SK-N-SH (cell line): Measurements from ENCODE around the gene CRB2. TPM values are rescaled to one million over a fixed set of nuclear protein-coding genes. Genes with fewer than 3 reads are reported as not detected.

ENCODE experiments used
- CTCF ChIA-PET: fragments of 300-600, 350-600 bp; formaldehyde crosslinking; extraction: SDS; loops from one replicate; lab custom pipeline; 2021; lab: Yijun Ruan, JAX
- POLR2A ChIA-PET: fragments of 350-600 bp; sonication (Branson Sonifier 250); formaldehyde crosslinking; extraction: SDS; loops from one replicate; lab custom pipeline; 2020; ENCODE audit warnings: antibody characterized with exemption, inconsistent platforms; lab: Yijun Ruan, JAX
- DNase-seq: peaks from one replicate; pipeline ENCODE4 v3.0.0; 2012
- H2AFZ ChIP-seq: fragments of 200-600 bp; sonication (generic); 2 replicates; pipeline ENCODE4 v1.8.1; 2016; ENCODE audit warnings: antibody characterized with exemption, mild to moderate bottlenecking, low read depth
- H3F3A ChIP-seq: fragments of 200-600 bp; sonication (generic); replicated peaks from 2 replicates; pipeline ENCODE3; 2016; ENCODE audit warnings: antibody characterized with exemption, mild to moderate bottlenecking; ENCODE audit not compliant: insufficient read depth
- H3K27ac ChIP-seq, 2 experiments: fragments of 200-500 bp in 1 of 2; fragments of 200-600 bp in 1 of 2; sonication (Bioruptor generic) in 1 of 2; sonication (generic), shearing (Covaris generic) in 1 of 2; 2 replicates each; pipeline versions ENCODE4 v1.5.1 to v1.6.1; 2014 to 2016; ENCODE audit warnings: low read depth in 2 of 2, inconsistent platforms in 1 of 2, low read length in 1 of 2, mild to moderate bottlenecking in 1 of 2, mixed read lengths in 1 of 2
- H3K27me3 ChIP-seq: fragments of 200-600 bp; sonication (generic), shearing (Covaris generic); 2 replicates; pipeline ENCODE4 v1.6.1; 2016; ENCODE audit warnings: mixed run types; ENCODE audit not compliant: insufficient read depth
- H3K36me3 ChIP-seq, 2 experiments: fragments of 200-500 bp in 1 of 2; fragments of 200-600 bp in 1 of 2; sonication (Bioruptor generic) in 1 of 2; sonication (generic) in 1 of 2; replicated peaks in 1 of 2; 2 replicates each; pipeline versions ENCODE3 to v1.5.1; 2014 to 2016; ENCODE audit warnings: low read length in 1 of 2, mild to moderate bottlenecking in 1 of 2; ENCODE audit not compliant: insufficient read depth in 2 of 2, control insufficient read depth in 1 of 2
- H3K4me1 ChIP-seq, 2 experiments: fragments of 200-500 bp in 1 of 2; fragments of 200-600 bp in 1 of 2; sonication (Bioruptor generic) in 1 of 2; sonication (generic), shearing (Covaris generic) in 1 of 2; 2 replicates each; pipeline versions ENCODE4 v1.5.1 to v1.6.1; 2014 to 2016; ENCODE audit warnings: low read depth in 1 of 2, low read length in 1 of 2, mixed run types in 1 of 2; ENCODE audit not compliant: insufficient read depth in 2 of 2, control insufficient read depth in 1 of 2
- H3K4me2 ChIP-seq: fragments of 200-600 bp; sonication (generic), shearing (Covaris generic); 2 replicates; pipeline ENCODE4 v1.6.1; 2017; ENCODE audit warnings: mixed run types
- H3K4me3 ChIP-seq, 2 experiments: fragments of 200-500 bp in 1 of 2; fragments of 200-600 bp in 1 of 2; sonication (Bioruptor generic) in 1 of 2; sonication (generic), shearing (Covaris generic) in 1 of 2; 2 replicates each; pipeline versions ENCODE4 v1.5.1 to v1.8.1; 2014 to 2016; ENCODE audit warnings: low read depth in 2 of 2, inconsistent platforms in 1 of 2, low read length in 1 of 2, mild to moderate bottlenecking in 1 of 2, mixed read lengths in 1 of 2, moderate library complexity in 1 of 2
- H3K79me2 ChIP-seq: fragments of 200-600 bp; sonication (generic); 2 replicates; pipeline ENCODE4 v1.8.1; 2017; ENCODE audit warnings: mild to moderate bottlenecking; ENCODE audit not compliant: insufficient read depth
- H3K9ac ChIP-seq: fragments of 200-600 bp; sonication (generic); 2 replicates; pipeline ENCODE4 v1.6.1; 2017; ENCODE audit warnings: mixed run types
- H3K9me2 ChIP-seq: fragments of 200-600 bp; sonication (generic); 2 replicates; pipeline ENCODE4 v1.6.1; 2017; ENCODE audit warnings: mixed run types
- H3K9me3 ChIP-seq: fragments of 200-600 bp; sonication (generic); 2 replicates; pipeline ENCODE4 v1.6.1; 2017; ENCODE audit warnings: mixed run types, mild to moderate bottlenecking, moderate library complexity
- H4K20me1 ChIP-seq: fragments of 200-600 bp; sonication (generic); 2 replicates; pipeline ENCODE4 v1.6.1; 2017; ENCODE audit warnings: mild to moderate bottlenecking, mixed run types; ENCODE audit not compliant: insufficient read depth
- EZH2phosphoT487 ChIP-seq: fragments of 200-600 bp; sonication (generic); IDR thresholded peaks from 2 replicates; pipeline ENCODE4 v1.6.1; 2017; ENCODE audit warnings: low read depth, mixed run types, mild to moderate bottlenecking, antibody characterized with exemption, moderate library complexity, borderline replicate concordance
- FOSL2 ChIP-seq: IDR thresholded peaks from 2 replicates; pipeline ENCODE4 v1.4.0; 2012; ENCODE audit warnings: low read depth, mild to moderate bottlenecking, moderate library complexity, borderline replicate concordance
- FOXM1 ChIP-seq: IDR thresholded peaks from 2 replicates; pipeline ENCODE4 v1.4.0; 2012; ENCODE audit warnings: low read depth, mild to moderate bottlenecking
- NFIC ChIP-seq: IDR thresholded peaks from 2 replicates; pipeline ENCODE4 v1.4.0; 2012; ENCODE audit warnings: borderline replicate concordance
- NRF1 ChIP-seq: IDR thresholded peaks from 2 replicates; pipeline ENCODE4 v1.6.1; 2012; ENCODE audit warnings: low read depth, mild to moderate bottlenecking, low read length
- RCOR1 ChIP-seq: fragments of 150-350 bp; IDR thresholded peaks from 2 replicates; pipeline ENCODE4 v1.6.1; 2017; ENCODE audit warnings: antibody characterized with exemption, low read length
- SIN3A ChIP-seq: IDR thresholded peaks from 2 replicates; pipeline ENCODE4 v1.6.1; 2012; ENCODE audit warnings: low read depth, mild to moderate bottlenecking, low read length, moderate library complexity, borderline replicate concordance
- TAF1 ChIP-seq: IDR thresholded peaks from 2 replicates; pipeline ENCODE4 v1.6.1; 2012; ENCODE audit warnings: low read depth, mild to moderate bottlenecking, low read length, moderate library complexity, borderline replicate concordance
- TCF12 ChIP-seq: IDR thresholded peaks from 2 replicates; pipeline ENCODE4 v1.4.0; 2012
- USF1 ChIP-seq: IDR thresholded peaks from 2 replicates; pipeline ENCODE4 v1.4.0; 2012; ENCODE audit warnings: low read depth, borderline replicate concordance
- YY1 ChIP-seq: IDR thresholded peaks from 2 replicates; pipeline ENCODE4 v1.4.0; 2012; ENCODE audit warnings: low read depth, mild to moderate bottlenecking
- WGBS: methylation state at CpG from one replicate; pipeline ENCODE4 v1.1.6; 2017; ENCODE audit warnings: low lambda C conversion rate; 5-methylcytosine and 5-hydroxymethylcytosine counted together
- polyA plus RNA-seq, 3 experiments: library from polyadenylated mRNA; depleted of rRNA; stranded (reverse); fragments of >200 nt; gene quantifications; 2 replicates each; pipeline ENCODE4 v1.2.3, GENCODE V29; 2012

CRB2 gene
- polyA plus RNA-seq, 1 of the 3 experiments (the other 2 are of a cell fraction), result not detected

GRCh38 chr9:123348317-123348992 is 7.5 kb upstream of the CRB2 start:
- Histone ChIP-seq H3F3A (peaks cover 6% of the 10 kb centered on the region), H3K27ac (no peak overlapping the region), H3K4me1 (peaks cover 0 to 7% of the 10 kb centered on the region in 2 experiments; a peak in 2 of 4 replicates), H3K36me3 (no peaks in the 10 kb centered on the region), H3K4me2 (peak overlapping the region; percentile 15; the same call in 1 of the 2 replicates), H3K79me2 (no peaks in the 10 kb centered on the region), H3K9me3 (no peaks in the 10 kb centered on the region), H3K27me3 (peaks cover 6% of the 10 kb centered on the region), H3K9me2 (no peaks in the 10 kb centered on the region), H3K9ac (no peak overlapping the region), H3K4me3 (no peak overlapping the region), H2AFZ (no peak overlapping the region), H4K20me1 (0 out of 2 replicates have a peak, but pooled peaks cover 1% of the 10 kb centered on the region)
- CTCF ChIA-PET, result interaction anchor here (0.7 to 10.4 kb wide), 22 partner anchors 10 to 998 kb away, joined by 3 to 331 read pairs (median 8); no protein-coding TSS in a partner anchor
- peak; percentile 48 for DNase-seq
- TF ChIP-seq RCOR1, result no peak
- TF ChIP-seq FOXM1, result no peak
- no peak for TF ChIP-seq NRF1
- TF ChIP-seq USF1, result no peak
- TF ChIP-seq YY1, result no peak
- no peak for TF ChIP-seq FOSL2
- POLR2A ChIA-PET, result no interaction called here
- 44% methylated on average over 8 of the region's 9 CpGs for WGBS

- peaks cover 3 to 7% of the 10 kb centered on the region in 2 experiments; a peak in 2 of 4 replicates for H3K4me1 ChIP-seq
- H3F3A ChIP-seq, result peaks cover 6% of the 10 kb centered on the region
- WGBS, result 65% methylated on average over 2 of the region's 3 CpGs
- no peaks in the 10 kb centered on the region for H3K79me2 ChIP-seq
- H3K9me2 ChIP-seq, result no peaks in the 10 kb centered on the region
- no peak overlapping the region for H3K27ac ChIP-seq
- H4K20me1 ChIP-seq, result 0 out of 2 replicates have a peak, but pooled peaks cover 4% of the 10 kb centered on the region
- DNase-seq, result no peak
- no peak for TF ChIP-seq NFIC
- no peak for TF ChIP-seq EZH2phosphoT487
- no peak for TF ChIP-seq TCF12
- no peak for TF ChIP-seq SIN3A
- TF ChIP-seq TAF1, result no peak
- TF ChIP-seq USF1, result no peak
- ChIA-PET POLR2A (no interaction called here), CTCF (interaction anchor here (0.8 to 10.4 kb wide), 38 partner anchors 11 to 998 kb away, joined by 3 to 331 read pairs (median 6); no protein-coding TSS in a partner anchor)
- no peak overlapping the region for H3K4me3 ChIP-seq
- H3K9me3 ChIP-seq, result no peaks in the 10 kb centered on the region
- no peak overlapping the region for H3K9ac ChIP-seq
- no peaks in the 10 kb centered on the region for H3K36me3 ChIP-seq
- H3K27me3 ChIP-seq, result peaks cover 6% of the 10 kb centered on the region
- H3K4me2 ChIP-seq, result no peak overlapping the region
- no peak overlapping the region for H2AFZ ChIP-seq
Measured at GRCh38 chr9:123349033-123349432, 7.0 kb upstream of the CRB2 start.
